ENCODE measurements around the gene EEF1A1.

EEF1A1 gene

GRCh38 chr6:73503027-73503772 lies 17.6 kb downstream of the EEF1A1 start:
- no peak for DNase-seq

GRCh38 chr6:73497915-73498314 lies 22.9 kb downstream of the EEF1A1 start:
- DNase-seq, result no peak

GRCh38 chr6:73491377-73491776 lies 29.5 kb downstream of the EEF1A1 start:
- DNase-seq, result no peak

- no peak for DNase-seq
These were observed 33.4 kb downstream of the EEF1A1 start for GRCh38 chr6:73487473-73487872.

- no peak for DNase-seq
These were observed 36.4 kb downstream of the EEF1A1 start for GRCh38 chr6:73484438-73484837.

GRCh38 chr6:73481969-73482368 lies 38.9 kb downstream of the EEF1A1 start:
- no peak for DNase-seq

GRCh38 chr6:73477407-73477806 lies 43.4 kb downstream of the EEF1A1 start:
- DNase-seq, result no peak

- no peak for DNase-seq
These were observed 44.1 kb downstream of the EEF1A1 start for GRCh38 chr6:73476723-73477122.

GRCh38 chr6:73471686-73472290 lies 49.0 kb downstream of the EEF1A1 start:
- no peak for DNase-seq

All from stimulated activated CD4-positive, alpha-beta T cell treated with anti-CD3 and anti-CD28 coated beads, Interleukin-4, amount 100 ng/mL, for 24 hours (primary cell).